Neural cell (in vitro differentiated cells): ENCODE data around the gene DOCK8. TPM values are rescaled to one million over a fixed set of nuclear protein-coding genes. Genes with fewer than 3 reads are reported as not detected.

Source experiments
- H2AFZ ChIP-seq: fragments of 200-600, 300-800 bp; sonication (generic), shearing (Covaris generic); 2 replicates; pipeline ENCODE4 v1.6.0; 2014; ENCODE audit warnings: low read depth, mild to moderate bottlenecking, antibody characterized with exemption, low read length, moderate library complexity
- H3F3A ChIP-seq: fragments of 200-600 bp; shearing (Covaris generic); 2 replicates; pipeline ENCODE4 v1.6.1; 2016; ENCODE audit warnings: mild to moderate bottlenecking, moderate library complexity, mixed read lengths, antibody characterized with exemption, low read length; ENCODE audit not compliant: insufficient read depth, poor library complexity, severe bottlenecking
- H3K27ac ChIP-seq: fragments of 200-600, 300-800 bp; sonication (generic), shearing (Covaris generic); 2 replicates; pipeline ENCODE4 v1.5.1; 2014; ENCODE audit warnings: mild to moderate bottlenecking, low read length, moderate library complexity
- H3K27me3 ChIP-seq: fragments of 300-800, 200-600 bp; sonication (generic), shearing (Covaris generic); 2 replicates; pipeline ENCODE4 v1.6.0; 2014; ENCODE audit warnings: mild to moderate bottlenecking, low read depth, low read length, moderate library complexity; ENCODE audit not compliant: insufficient read depth
- H3K36me3 ChIP-seq: fragments of 300-800, 200-600 bp; sonication (generic), shearing (Covaris generic); 2 replicates; pipeline ENCODE4 v1.5.1; 2014; ENCODE audit warnings: mild to moderate bottlenecking, antibody characterized with exemption, low read length, moderate library complexity; ENCODE audit not compliant: insufficient read depth
- H3K4me2 ChIP-seq: fragments of 300-800, 200-600 bp; sonication (generic), shearing (Covaris generic); 2 replicates; pipeline ENCODE4 v1.6.0; 2014; ENCODE audit warnings: mild to moderate bottlenecking, low read length
- H3K4me3 ChIP-seq: fragments of 300-800, 200-600 bp; sonication (generic), shearing (Covaris generic); 2 replicates; pipeline ENCODE4 v1.5.1; 2014; ENCODE audit warnings: mild to moderate bottlenecking, low read length, moderate library complexity
- H3K79me2 ChIP-seq: fragments of 200-600 bp; shearing (Covaris generic); replicated peaks from 2 replicates; pipeline ENCODE4 v1.6.0; 2014; ENCODE audit warnings: mild to moderate bottlenecking, low read length, moderate library complexity; ENCODE audit not compliant: insufficient read depth
- H3K9ac ChIP-seq: fragments of 300-800, 200-600 bp; sonication (generic), shearing (Covaris generic); 2 replicates; pipeline ENCODE4 v1.6.1; 2016; ENCODE audit warnings: mild to moderate bottlenecking, low read length, mixed read lengths
- H3K9me2 ChIP-seq: fragments of 200-600 bp; shearing (Covaris generic); 2 replicates; pipeline ENCODE4 v1.6.1; 2016; ENCODE audit warnings: mild to moderate bottlenecking, low read length, mixed read lengths; ENCODE audit not compliant: insufficient read depth
- H3K9me3 ChIP-seq: fragments of 200-600, 300-800 bp; sonication (generic), shearing (Covaris generic); 2 replicates; pipeline ENCODE4 v1.6.1; 2016; ENCODE audit warnings: mild to moderate bottlenecking, mixed run types, low read length, moderate library complexity, mixed read lengths
- H4K20me1 ChIP-seq: fragments of 200-600 bp; shearing (Covaris generic); 2 replicates; pipeline ENCODE4 v1.6.1; 2016; ENCODE audit warnings: mild to moderate bottlenecking, mixed run types; ENCODE audit not compliant: insufficient read depth
- EP300 ChIP-seq: fragments of 450-650 bp; conservative IDR thresholded peaks from 2 replicates; pipeline ENCODE4 v1.6.1; 2014; ENCODE audit warnings: antibody characterized with exemption, mild to moderate bottlenecking, moderate library complexity; ENCODE audit not compliant: poor library complexity, severe bottlenecking
- EZH2 ChIP-seq: fragments of 200-600, 300-800 bp; shearing (Covaris generic), sonication (generic); IDR thresholded peaks from 2 replicates; pipeline ENCODE4 v1.6.1; 2014; ENCODE audit warnings: antibody characterized with exemption, low read length, borderline replicate concordance, mild to moderate bottlenecking; ENCODE audit not compliant: insufficient read depth, poor library complexity, severe bottlenecking
- MXI1 ChIP-seq: fragments of 450-650 bp; conservative IDR thresholded peaks from 2 replicates; pipeline ENCODE4 v1.6.1; 2014; ENCODE audit warnings: antibody characterized with exemption, mild to moderate bottlenecking; ENCODE audit not compliant: poor library complexity, severe bottlenecking
- POLR2AphosphoS5 ChIP-seq: IDR thresholded peaks from 2 replicates; pipeline ENCODE4 v1.6.1; 2012
- RAD21 ChIP-seq: fragments of 450-650 bp; conservative IDR thresholded peaks from 2 replicates; pipeline ENCODE4 v1.6.1; 2014; ENCODE audit warnings: antibody characterized with exemption, mild to moderate bottlenecking, moderate library complexity
- SMC3 ChIP-seq: fragments of 450-650 bp; conservative IDR thresholded peaks from 2 replicates; pipeline ENCODE4 v1.6.1; 2014; ENCODE audit warnings: antibody characterized with exemption, mild to moderate bottlenecking, moderate library complexity; ENCODE audit not compliant: poor library complexity
- TAF1 ChIP-seq: IDR thresholded peaks from 2 replicates; pipeline ENCODE4 v1.6.1; 2012; ENCODE audit warnings: low read depth
- polyA plus RNA-seq: library from polyadenylated mRNA; depleted of rRNA; stranded (reverse); fragments of >200 nt; gene quantifications from 2 replicates; pipeline ENCODE4 v1.2.3, GENCODE V29; 2014
- TF ChIP-seq, protein P1 (sequence below): IDR thresholded peaks from 2 replicates; pipeline ENCODE4 v1.6.1; 2012; ENCODE audit warnings: borderline replicate concordance
- TF ChIP-seq, protein P2 (sequence below): fragments of 450-650 bp; IDR thresholded peaks from 2 replicates; pipeline ENCODE4 v1.5.1; 2014; ENCODE audit warnings: antibody characterized with exemption, mild to moderate bottlenecking, moderate library complexity; ENCODE audit not compliant: poor library complexity, severe bottlenecking

DOCK8 gene
- polyA plus RNA-seq, 1 donor from 2014 or later, result not detected

GRCh38 chr9:257957-258356 is 43.3 kb downstream of the DOCK8 start:
- no peak overlapping the region for H3K4me2 ChIP-seq
- no peaks in the 10 kb centered on the region for H3F3A ChIP-seq
- H3K79me2 ChIP-seq, result no peaks in the 10 kb centered on the region
- TF ChIP-seq MXI1 (no peak), EP300 (no peak), EZH2 (no peak), POLR2AphosphoS5 (no peak), RAD21 (no peak), SMC3 (no peak), TAF1 (no peak)
- TF ChIP-seq, protein P1, sequence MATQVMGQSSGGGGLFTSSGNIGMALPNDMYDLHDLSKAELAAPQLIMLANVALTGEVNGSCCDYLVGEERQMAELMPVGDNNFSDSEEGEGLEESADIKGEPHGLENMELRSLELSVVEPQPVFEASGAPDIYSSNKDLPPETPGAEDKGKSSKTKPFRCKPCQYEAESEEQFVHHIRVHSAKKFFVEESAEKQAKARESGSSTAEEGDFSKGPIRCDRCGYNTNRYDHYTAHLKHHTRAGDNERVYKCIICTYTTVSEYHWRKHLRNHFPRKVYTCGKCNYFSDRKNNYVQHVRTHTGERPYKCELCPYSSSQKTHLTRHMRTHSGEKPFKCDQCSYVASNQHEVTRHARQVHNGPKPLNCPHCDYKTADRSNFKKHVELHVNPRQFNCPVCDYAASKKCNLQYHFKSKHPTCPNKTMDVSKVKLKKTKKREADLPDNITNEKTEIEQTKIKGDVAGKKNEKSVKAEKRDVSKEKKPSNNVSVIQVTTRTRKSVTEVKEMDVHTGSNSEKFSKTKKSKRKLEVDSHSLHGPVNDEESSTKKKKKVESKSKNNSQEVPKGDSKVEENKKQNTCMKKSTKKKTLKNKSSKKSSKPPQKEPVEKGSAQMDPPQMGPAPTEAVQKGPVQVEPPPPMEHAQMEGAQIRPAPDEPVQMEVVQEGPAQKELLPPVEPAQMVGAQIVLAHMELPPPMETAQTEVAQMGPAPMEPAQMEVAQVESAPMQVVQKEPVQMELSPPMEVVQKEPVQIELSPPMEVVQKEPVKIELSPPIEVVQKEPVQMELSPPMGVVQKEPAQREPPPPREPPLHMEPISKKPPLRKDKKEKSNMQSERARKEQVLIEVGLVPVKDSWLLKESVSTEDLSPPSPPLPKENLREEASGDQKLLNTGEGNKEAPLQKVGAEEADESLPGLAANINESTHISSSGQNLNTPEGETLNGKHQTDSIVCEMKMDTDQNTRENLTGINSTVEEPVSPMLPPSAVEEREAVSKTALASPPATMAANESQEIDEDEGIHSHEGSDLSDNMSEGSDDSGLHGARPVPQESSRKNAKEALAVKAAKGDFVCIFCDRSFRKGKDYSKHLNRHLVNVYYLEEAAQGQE, result no peak
- TF ChIP-seq, protein P2, sequence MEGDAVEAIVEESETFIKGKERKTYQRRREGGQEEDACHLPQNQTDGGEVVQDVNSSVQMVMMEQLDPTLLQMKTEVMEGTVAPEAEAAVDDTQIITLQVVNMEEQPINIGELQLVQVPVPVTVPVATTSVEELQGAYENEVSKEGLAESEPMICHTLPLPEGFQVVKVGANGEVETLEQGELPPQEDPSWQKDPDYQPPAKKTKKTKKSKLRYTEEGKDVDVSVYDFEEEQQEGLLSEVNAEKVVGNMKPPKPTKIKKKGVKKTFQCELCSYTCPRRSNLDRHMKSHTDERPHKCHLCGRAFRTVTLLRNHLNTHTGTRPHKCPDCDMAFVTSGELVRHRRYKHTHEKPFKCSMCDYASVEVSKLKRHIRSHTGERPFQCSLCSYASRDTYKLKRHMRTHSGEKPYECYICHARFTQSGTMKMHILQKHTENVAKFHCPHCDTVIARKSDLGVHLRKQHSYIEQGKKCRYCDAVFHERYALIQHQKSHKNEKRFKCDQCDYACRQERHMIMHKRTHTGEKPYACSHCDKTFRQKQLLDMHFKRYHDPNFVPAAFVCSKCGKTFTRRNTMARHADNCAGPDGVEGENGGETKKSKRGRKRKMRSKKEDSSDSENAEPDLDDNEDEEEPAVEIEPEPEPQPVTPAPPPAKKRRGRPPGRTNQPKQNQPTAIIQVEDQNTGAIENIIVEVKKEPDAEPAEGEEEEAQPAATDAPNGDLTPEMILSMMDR, result no peak
- H3K9me2 ChIP-seq, result no peaks in the 10 kb centered on the region
- H2AFZ ChIP-seq, result no peak overlapping the region
- H4K20me1 ChIP-seq, result no peaks in the 10 kb centered on the region
- H3K36me3 ChIP-seq, result no peaks in the 10 kb centered on the region
- H3K9ac ChIP-seq, result no peak overlapping the region
- H3K4me3 ChIP-seq, result no peak overlapping the region
- no peak overlapping the region for H3K27ac ChIP-seq
- no peaks in the 10 kb centered on the region for H3K9me3 ChIP-seq
- no peaks in the 10 kb centered on the region for H3K27me3 ChIP-seq

DNA sequence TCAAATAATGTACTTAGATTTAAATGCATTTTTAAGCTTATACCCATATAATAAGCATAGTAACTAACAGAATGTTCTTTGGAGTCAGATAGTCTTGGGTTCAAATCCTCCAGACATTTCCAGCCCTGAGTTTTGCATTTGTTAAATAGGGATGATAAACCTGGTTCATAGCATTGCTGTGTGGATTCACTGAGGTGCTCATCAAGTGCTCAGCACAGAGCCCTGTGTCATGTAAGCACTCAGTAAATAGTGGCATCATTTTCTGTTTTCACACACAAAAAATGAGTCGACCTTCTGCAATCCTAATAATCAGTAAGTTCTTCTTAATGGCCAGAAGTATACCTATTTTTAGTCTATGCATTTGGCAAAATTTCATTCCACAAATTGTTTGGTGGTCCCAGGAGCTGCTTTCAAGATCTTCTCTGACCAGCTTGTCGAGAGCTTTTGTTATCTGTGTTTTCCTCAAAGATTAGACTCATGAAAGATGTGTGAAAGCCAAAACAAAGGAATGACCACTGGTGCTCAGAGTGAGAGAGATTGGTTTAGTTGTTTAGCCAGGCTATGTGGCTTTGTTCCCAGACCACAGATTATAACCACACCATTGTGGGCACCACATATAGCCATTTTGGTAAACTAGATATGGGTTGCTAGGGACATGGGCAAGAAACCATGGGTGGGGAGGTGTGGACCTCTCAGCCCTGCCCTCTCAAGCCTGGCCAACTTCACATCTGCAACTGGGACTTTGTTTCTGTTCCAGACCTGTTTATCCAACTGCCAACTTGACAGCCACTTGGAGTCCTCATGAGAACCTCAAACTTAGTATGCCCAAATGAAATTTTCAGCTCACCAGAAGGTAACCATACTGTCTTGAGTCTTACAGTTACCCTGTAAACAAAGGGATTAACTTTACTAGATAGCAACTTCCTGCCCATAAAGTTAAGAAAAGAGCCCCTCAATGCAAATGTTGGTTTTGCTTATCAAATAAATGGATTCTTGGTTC is 45.0 kb downstream of the DOCK8 start:
- Histone ChIP-seq H3K79me2 (no peaks in the 10 kb centered on the region), H3K4me3 (no peak overlapping the region), H4K20me1 (no peaks in the 10 kb centered on the region), H3K9ac (no peak overlapping the region), H3K27ac (no peak overlapping the region), H3K36me3 (no peaks in the 10 kb centered on the region), H3F3A (no peaks in the 10 kb centered on the region), H2AFZ (no peak overlapping the region), H3K27me3 (no peaks in the 10 kb centered on the region), H3K4me2 (no peak overlapping the region), H3K9me3 (no peaks in the 10 kb centered on the region), H3K9me2 (no peaks in the 10 kb centered on the region)
- TF ChIP-seq EZH2, result no peak
- TF ChIP-seq TAF1, result no peak
- no peak for TF ChIP-seq MXI1
- TF ChIP-seq EP300, result no peak
- TF ChIP-seq, protein P1, result no peak
- no peak for TF ChIP-seq RAD21
- no peak for TF ChIP-seq SMC3
- TF ChIP-seq, protein P2, result no peak
- TF ChIP-seq POLR2AphosphoS5, result no peak
